Measurements from ENCODE around the gene MYH2.

DNA sequence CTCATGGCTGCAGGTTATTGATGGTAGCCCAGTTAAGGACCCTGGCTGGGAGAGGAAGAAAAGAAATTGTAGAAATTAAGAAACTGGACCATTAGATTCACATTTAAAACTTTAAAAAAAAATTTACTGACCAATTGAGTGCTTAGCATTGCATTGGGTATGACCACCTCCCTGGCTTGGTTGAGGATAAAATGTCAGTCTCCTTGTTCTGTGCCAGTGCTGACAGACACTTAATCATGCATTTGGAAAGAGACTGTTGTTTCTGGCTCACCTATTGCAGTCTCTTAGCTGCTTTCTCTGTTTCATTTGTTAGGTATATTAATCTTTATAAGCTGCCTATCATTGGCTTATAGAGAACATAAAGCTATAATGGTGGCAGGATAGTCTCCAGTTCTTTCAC, 32.8 kb downstream of the MYH2 start:
- TF ChIP-seq POLR2A (IDR thresholded peaks at IDR 0.05; ENCODE audit: low read length): no peak
- TF ChIP-seq GATA1 (IDR thresholded peaks at IDR 0.05; ENCODE audit: low read depth, low read length): no peak
